NCI-H1436 treated with DMSO at 0.1 percent for 48 hours (cell line): ENCODE results near the gene KIAA0319L.
"Not testable (repeated sequence)": the region's sequence is repeated elsewhere in the genome, so short reads cannot be mapped to it uniquely, and the experiment has no call there.

Source experiments
- DNase-seq: peaks from one replicate; lab custom pipeline; 2025; lab: John Stamatoyannopoulos, UW

The KIAA0319L gene

GRCh38 chr1:35557118-35557610 is at the start of gene KIAA0319L:
KIAA0319L (minus strand) TSS chr1:35557403; CDS start chr1:35554491, 2,912 bp downstream.
- no peak for DNase-seq

DNA sequence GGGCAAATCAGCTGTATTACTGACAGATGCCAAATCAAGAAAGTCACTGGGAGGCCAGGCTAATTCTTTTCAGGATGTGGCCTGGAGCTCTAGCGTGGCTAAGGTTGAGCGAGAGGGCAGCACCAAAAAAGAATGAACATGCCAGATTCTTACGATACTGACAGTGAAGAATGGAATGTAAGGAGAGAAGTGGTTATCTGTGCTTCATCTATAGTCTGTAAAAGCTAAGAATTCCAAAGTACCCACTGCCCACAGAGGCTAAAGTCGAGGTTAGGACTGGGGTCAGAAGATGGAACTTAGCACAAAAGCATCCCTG is 48.6 kb upstream of the KIAA0319L start:
- DNase-seq: no peak

DNA sequence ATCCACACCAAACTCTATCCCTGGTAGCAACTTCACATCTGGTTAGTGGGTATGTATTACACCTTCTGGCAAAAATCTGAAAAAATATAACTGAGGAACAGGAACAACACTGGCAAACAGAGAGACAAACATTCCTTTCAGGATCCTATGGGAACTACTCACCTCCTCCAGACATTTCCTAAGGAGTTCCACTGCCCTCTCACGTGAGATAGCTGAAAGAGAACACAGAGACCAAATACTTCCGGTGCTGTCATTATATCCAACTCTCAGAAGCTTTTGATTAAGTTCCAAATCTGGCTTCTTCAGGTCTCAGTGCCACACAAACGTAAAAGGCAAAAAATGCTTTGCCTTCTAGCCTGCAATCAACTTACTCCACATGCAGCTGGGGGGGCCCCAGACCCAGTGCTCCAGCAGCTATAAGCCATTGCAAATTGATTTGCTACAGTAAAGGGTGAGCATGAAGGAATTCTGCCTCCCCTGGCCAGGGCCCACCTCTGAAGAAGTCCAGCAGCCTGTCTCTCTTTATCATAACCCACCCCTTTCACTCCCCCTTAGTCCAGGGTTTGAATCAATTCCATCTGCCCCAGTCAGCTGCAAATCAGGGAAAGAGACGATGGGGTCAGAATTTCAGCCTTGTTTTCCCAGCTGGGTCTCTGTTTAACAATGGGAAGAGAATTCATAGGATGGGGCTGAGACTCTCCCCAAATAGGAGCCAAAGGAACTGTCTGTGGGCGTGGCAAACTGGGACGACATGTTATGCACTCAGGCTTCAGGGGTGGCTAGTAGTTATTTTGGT is 48.1 kb upstream of the KIAA0319L start:
- no peak for DNase-seq

DNA sequence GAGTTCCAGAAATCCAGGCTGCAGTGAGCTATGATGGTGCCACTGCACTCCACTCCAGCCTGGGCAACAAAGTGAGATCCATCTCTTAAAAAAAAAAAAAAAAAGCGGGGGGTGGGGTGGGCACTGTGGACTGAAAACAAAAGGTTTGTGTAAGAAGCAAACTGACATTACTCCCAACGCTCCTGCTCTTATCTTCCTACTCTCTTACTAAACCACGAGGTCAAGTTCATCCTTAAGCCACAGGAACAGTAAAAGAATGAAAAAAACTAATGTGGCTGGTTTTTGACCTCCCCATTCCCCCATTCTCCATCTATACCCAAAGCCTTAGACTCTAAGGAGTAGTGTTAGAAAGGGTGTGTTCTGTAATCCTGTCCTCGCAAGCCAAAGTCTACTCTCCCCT is 46.7 kb upstream of the KIAA0319L start:
- no peak for DNase-seq

DNA sequence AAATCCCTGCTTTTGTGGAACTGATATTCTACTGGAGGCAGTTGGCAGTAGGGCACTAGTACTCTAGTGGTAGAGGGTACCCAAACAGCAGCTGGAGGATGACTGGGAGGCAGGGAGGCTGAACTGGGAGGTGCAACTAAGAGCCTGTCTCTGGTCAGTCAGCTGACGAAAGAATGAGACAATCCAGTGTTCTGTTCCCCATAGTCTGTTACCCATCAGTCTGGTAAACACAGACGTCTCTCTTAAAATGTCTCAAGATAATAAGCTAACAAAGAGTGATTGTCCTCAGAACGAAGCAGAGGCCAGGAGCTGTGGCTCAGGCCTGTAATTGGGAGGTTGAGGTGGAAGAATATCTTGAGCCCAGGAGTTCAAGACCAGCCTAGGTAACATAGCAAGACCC is 46.3 kb upstream of the KIAA0319L start:
- DNase-seq: no peak

GRCh38 chr1:35600593-35600992 is 43.4 kb upstream of the KIAA0319L start:
- no peak for DNase-seq

DNA sequence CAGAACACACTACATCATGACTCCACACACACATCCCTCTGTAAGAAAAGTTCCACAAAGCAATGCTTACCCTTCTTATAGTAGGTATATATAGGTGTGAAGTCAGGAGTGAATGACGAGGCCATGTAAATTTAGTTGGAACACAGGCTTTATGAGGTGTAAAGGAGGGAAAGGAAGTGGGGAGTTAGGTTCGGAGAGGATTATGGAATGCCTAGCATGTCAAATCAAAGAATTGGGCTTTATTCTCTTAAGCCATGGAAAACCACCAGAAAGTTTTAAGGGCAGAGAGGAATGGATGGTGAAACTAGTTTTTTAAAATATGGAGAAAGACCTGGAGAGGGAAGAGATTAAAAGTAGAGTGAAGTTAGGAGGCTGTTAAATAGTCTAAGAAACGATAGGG is 42.2 kb upstream of the KIAA0319L start:
- no peak for DNase-seq

DNA sequence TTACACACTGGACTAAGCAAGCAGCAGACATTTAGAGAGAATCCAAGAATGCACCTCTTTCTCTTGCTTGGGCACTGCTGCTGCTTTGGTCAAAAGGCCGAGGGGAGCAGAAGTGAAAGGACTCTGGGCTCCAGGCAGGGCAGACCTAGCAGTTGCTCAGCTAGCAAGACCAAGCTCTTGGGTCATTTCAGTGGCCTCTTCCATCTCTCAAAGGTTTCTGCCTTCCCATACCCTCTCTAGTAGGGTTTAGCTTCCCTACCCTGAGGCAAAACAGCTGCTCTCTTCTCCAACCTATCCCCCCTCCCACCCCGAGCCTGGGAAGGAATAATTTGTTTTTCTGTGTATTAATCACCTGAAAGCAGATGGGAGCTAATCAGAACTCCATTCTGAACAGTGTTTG is 41.7 kb upstream of the KIAA0319L start:
- no peak for DNase-seq

- no peak for DNase-seq
Measured at GRCh38 chr1:35597870-35598269, 40.7 kb upstream of the KIAA0319L start.

DNA sequence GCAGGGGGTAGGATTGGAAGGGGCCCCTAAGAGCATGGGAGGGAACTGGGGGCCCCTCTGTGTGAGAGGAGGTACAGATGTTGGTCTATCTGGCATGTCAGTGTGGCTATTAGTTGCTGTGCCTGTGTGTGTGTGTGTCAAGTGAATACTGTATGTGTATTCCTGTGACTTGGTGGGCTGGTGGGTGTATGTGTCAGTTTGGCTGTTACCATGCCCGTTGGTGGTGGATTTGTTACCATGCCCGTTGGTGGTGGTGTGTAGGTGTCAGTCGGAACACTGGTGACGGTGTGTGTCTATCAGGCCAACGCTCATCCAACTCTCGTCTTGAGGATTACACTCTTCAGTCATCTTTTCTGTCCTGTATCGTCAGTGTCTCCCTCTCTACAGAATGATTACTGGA is 38.5 kb upstream of the KIAA0319L start:
- no peak for DNase-seq

DNA sequence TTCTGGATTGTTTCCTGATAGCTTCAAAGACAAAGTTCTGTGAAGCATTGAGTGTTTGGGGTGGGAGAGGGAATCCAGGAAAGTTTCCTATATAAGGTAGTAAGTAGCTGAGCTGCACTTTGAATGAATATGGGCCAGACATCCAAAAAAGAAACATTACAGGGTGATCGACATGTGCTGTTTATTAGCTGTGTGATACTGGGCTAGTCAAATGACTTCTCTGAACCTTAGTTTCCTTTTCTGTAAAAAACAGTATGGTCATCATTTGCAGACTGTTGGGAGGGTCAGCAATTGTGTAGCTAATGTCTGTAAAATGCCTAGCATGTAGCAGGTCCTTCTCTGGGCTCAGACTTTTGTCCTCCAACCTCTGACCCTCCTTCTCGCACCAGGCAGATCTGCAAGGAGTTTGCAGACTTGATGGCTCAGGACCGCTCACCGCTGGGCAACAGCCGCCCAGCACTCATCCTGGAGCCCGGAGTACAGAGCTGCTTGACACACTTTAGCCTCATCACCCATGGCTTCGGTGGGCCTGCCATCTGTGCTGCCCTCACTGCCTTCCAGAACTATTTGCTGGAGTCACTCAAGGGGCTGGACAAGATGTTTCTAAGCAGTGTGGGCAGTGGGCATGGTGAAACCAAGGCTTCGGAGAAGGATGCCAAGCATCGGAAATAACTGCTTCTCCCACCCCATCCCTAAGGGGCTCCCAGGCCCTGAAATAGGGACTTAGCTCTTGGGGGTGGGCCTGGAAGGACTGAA is 37.0 kb upstream of the KIAA0319L start:
- DNase-seq: no peak

DNA sequence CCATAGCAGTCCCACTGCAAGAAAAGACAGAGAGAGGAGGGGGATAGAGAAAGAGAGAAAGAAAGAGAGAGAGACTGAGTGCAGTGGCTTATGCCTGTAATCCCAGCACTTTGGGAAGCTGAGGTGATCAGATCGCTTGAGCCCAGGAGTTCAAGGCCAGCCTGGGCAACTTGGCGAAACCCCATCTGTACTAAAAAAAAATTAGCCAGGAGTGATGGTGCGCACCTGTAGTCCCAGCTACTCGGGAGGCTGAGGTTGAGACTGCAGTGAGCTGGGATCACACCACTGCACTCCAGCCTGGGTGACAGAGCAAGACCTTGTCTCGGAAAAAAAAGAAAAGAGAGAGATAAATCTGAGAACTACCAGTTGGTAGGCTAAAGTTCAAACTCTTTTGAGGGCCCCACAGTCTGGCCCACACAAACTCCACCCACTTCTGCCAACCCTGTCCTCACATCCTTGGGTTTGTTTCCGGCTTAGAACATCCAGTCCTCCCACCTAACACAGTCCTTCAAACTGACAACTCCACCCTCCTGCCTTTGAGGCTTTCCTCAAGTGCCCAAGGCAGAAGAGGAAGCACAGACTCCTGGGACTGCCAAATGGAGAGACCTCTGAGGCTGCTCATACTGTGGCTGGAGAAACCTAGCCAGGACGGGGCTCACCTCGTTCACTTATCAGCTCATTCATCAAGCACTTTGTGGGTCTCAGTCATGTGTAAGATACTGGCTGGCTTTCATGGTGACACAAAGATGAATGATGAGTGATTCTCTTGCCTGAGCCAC is 36.0 kb upstream of the KIAA0319L start:
- no peak for DNase-seq

DNA sequence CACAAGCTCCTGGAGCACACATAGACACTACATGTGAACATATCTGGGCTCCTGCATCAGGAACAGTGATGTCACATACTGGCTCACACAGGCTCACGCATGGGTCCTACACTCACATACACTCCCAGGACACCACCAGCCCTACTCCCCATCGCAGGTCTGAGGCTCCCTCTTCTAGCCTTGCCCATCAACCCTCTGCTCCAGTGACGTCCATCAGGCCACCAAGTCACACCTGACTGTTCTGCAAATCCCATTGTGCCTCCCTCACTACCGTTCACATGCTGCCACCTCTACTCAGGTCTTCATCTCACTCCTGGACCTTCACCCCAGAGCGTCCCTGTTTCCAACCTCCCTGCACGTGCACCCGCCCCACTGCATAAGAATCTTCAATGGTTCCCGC is 34.0 kb upstream of the KIAA0319L start:
- no peak for DNase-seq

GRCh38 chr1:35590476-35591040 is 33.4 kb upstream of the KIAA0319L start:
- no peak for DNase-seq

DNA sequence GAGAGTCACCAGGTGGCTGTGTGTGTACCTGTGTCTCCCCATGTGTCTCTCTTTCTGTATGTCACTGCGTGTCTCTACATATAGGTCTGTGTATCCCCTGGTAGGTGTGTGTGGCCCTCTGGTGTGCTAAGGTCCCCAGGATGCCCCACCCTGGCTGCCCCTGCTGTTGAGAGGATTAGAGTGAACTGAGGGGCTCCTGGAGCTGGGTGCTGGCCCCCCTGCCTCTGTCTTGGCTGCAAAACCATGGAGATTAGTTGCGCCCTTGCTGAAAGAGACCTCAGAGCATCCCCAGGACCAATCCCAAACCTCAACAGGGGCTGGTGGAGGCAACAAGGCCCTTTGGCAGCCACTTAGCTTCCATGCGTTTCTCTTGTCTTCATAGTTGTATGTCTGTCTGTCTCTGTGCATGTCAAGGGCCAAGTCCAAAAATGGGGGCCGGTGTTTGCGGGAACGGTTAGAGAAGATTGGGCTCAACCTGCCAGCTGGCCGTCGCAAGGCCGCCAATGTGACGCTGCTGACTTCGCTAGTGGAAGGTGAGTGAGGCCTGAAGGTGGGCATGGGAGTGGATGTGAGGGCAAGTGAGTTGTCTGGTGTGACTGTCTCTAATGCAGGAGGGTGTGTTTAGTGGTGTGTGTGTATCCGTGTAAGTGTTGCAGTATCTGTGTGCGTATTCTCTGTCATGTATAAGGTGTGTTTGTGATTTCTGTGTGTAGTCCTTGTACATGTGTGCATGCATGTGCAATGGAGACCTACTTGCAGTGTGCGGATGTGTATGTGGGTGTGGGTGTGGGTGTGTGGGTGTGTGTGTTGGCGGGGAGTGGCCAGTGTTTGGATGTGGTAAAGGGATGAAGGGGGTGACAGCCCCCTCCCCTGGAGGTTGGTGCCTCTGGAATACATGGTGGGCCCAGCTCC is 32.6 kb upstream of the KIAA0319L start:
- no peak for DNase-seq

DNA sequence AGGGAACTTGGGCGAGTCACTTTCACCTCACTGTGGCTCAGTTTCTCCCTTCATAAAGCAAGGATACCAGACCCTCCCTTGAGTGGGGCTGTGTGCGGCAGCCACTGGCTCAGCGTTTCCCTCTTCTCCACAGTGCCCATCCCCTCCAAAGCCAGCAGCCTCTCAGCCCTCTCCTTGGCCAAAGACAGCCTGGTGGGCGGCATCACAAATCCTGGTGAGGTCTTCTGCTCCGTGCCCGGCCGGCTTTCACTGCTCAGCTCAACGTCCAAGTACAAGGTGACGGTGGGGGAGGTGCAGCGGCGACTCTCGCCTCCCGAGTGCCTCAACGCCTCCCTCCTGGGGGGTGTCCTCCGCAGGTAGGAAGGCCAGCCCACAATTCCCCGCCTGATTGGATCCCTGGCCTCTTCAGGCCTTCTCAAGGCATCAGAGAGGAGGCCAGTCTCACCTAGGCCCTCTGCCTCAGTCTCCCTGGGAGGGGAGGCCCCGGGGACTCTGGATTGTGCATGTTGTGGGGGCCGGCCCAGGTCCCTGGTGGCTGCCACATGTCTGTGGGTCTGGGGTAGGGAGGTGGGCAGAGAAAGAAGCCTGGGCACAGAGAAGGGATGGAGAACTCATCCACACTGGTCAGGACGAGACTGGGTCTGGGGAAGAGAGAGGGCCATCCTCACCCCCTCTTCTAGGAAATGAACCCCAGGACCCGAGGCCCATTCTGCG is 31.2 kb upstream of the KIAA0319L start:
- no peak for DNase-seq

- DNase-seq: no peak
Measured at GRCh38 chr1:35587736-35588135, 30.5 kb upstream of the KIAA0319L start.

- no peak for DNase-seq
Measured at GRCh38 chr1:35586808-35587207, 29.6 kb upstream of the KIAA0319L start.

- DNase-seq: not testable (repeated sequence)
Measured at GRCh38 chr1:35585805-35586204, 28.6 kb upstream of the KIAA0319L start.

GRCh38 chr1:35585281-35585680 is 28.1 kb upstream of the KIAA0319L start:
- no peak for DNase-seq

DNA sequence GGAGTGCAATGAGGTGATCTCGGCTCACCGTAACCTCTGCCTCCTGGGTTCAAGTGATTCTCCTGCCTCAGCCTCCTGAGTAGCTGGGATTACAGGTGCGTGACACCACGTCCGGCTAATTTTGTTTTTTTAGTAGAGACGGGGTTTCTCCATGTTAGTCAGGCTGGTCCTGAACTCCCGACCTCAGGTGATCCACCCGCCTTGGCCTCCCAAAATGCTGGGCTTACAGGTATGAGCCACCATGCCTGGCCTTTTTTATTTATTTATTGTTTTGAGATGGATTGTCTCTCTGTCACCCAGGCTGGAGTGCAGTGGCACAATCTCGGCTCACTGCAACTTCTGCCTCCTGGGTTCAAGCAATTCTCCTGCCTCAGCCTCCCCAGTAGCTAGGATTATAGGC is 24.4 kb upstream of the KIAA0319L start:
- not testable (repeated sequence) for DNase-seq
